SK-N-SH treated with all-trans-retinoic acid at 6 μM for 48 hours (cell line): ENCODE measurements around the gene NUP210.

Experiments
- PATZ1 ChIP-seq: fragments of 250-450 bp; sonication (Bioruptor Pico); IDR thresholded peaks from 2 replicates; pipeline ENCODE4 v1.8.0; 2020; ENCODE audit warnings: mild to moderate bottlenecking, moderate library complexity, borderline replicate concordance
- PPARA ChIP-seq: fragments of 250-450 bp; sonication (Bioruptor Pico); IDR thresholded peaks from 2 replicates; pipeline ENCODE4 v1.5.0; 2020; ENCODE audit warnings: mild to moderate bottlenecking, borderline replicate concordance
- SNAI2 ChIP-seq: fragments of 250-450 bp; sonication (Bioruptor Pico); IDR thresholded peaks from 2 replicates; pipeline ENCODE4 v1.5.0; 2020; ENCODE audit warnings: mild to moderate bottlenecking, moderate library complexity

- TF ChIP-seq SNAI2 (CRISPR knock-in tag) (no peak), PATZ1 (CRISPR knock-in tag) (no peak), PPARA (CRISPR knock-in tag) (no peak)
Observed at GRCh38 chr3:13379201-13379830, 40.8 kb downstream of the NUP210 start.
